Muscle of leg (tissue), 11 donors: ENCODE measurements around the gene MKNK2. TPM values are rescaled to one million over a fixed set of nuclear protein-coding genes. Genes with fewer than 3 reads are reported as not detected.

ENCODE experiments used
- DNase-seq: peaks from one replicate; pipeline ENCODE4 v3.0.0; 2013
- H3K27ac ChIP-seq: one replicate; pipeline ENCODE4 v1.5.1; 2013; ENCODE audit warnings: mild to moderate bottlenecking, low read length, control low read depth
- H3K27me3 ChIP-seq: one replicate; pipeline ENCODE4 v1.6.1; 2013; ENCODE audit warnings: low read length; ENCODE audit not compliant: control insufficient read depth, insufficient read depth
- H3K36me3 ChIP-seq: one replicate; pipeline ENCODE4 v1.6.1; 2013; ENCODE audit warnings: low read length; ENCODE audit not compliant: control insufficient read depth, insufficient read depth
- H3K4me1 ChIP-seq: one replicate; pipeline ENCODE4 v1.6.1; 2013; ENCODE audit warnings: low read length; ENCODE audit not compliant: control insufficient read depth, insufficient read depth
- H3K4me3 ChIP-seq: one replicate; pipeline ENCODE4 v1.5.1; 2013; ENCODE audit warnings: low read length, control low read depth
- H3K9me3 ChIP-seq: replicated peaks from 2 replicates; pipeline ENCODE4 v1.6.1; 2013; ENCODE audit warnings: low read depth, low read length; ENCODE audit not compliant: control insufficient read depth
- WGBS: methylation state at CpG from one replicate; pipeline ENCODE4 v1.1.5; 2013; ENCODE audit warnings: missing lambda C conversion rate; ENCODE audit not compliant: insufficient coverage; 5-methylcytosine and 5-hydroxymethylcytosine counted together
- polyA plus RNA-seq, 8 donors: library from polyadenylated mRNA; unstranded; fragments of 120-200 nt; gene quantifications; one replicate each; pipeline versions ENCODE4 v1.2.1 to v1.2.3, GENCODE V29; 2013; ENCODE audit warnings: inconsistent platforms in 1 of 8, low replicate concordance in 1 of 8; ENCODE audit not compliant: insufficient read length in 8 of 8, insufficient read depth in 1 of 8
- total RNA-seq: library from RNA; stranded (reverse); fragments of 120-200 nt; gene quantifications from one replicate; pipeline ENCODE4 v1.2.4, GENCODE V29; 2013

Gene MKNK2
- total and polyA plus RNA-seq, 9 donors = 56.9 to 115 (median 75.3) TPM

DNA sequence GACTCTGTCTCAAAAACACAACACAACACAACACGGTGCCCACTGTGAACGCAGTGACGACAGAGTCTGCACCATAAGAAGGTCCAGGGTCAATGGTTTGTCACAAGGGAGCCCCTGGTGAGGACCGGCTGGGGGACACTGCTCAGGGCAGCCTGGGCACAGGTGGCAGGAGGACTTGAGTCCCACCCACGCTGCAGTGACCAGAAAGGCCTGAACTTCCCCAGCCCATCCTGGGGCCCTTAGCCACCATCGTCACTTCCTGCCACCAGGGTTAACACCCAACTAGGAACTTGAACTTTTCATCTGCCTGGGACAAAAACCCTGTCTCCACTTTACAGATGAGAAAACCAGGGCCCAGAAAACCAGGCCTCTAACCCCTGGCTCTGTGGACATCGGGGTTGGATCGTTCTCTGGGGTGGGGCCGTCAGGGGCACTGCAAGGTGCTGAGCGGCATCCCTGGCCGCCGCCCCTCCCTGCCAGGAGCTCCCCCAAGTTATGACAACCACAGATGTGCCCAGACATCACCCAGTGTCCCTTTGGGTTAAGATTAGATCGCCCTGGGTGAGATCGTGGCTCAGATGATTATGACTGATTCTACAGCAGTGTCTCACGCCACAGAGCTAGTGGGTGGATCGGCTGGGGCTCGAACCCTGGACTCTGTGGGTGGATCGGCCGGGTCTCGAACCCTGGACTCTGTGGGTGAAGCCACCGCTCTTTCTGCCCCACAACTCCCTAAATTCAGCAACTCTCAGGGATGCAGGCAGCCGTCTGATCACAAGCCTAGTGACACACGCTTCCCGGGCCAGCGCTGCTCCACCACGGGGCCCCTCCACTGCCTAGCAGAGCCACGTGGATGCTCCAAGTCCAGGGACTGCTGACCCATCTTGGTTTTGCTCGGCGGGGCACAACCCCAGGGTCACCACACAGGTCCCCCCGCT lies 31.1 kb upstream of the MKNK2 start:
- DNase-seq = no peak
- no peak overlapping the region for H3K27ac ChIP-seq
- no peak overlapping the region for H3K4me3 ChIP-seq
- peaks cover 64% of the 10 kb centered on the region for H3K36me3 ChIP-seq
- H3K27me3 ChIP-seq = no peaks in the 10 kb centered on the region
- H3K9me3 ChIP-seq = no peaks in the 10 kb centered on the region
- H3K4me1 ChIP-seq = peaks cover 6% of the 10 kb centered on the region
- 88% methylated on average over 27 of the region's 30 CpGs for WGBS

DNA sequence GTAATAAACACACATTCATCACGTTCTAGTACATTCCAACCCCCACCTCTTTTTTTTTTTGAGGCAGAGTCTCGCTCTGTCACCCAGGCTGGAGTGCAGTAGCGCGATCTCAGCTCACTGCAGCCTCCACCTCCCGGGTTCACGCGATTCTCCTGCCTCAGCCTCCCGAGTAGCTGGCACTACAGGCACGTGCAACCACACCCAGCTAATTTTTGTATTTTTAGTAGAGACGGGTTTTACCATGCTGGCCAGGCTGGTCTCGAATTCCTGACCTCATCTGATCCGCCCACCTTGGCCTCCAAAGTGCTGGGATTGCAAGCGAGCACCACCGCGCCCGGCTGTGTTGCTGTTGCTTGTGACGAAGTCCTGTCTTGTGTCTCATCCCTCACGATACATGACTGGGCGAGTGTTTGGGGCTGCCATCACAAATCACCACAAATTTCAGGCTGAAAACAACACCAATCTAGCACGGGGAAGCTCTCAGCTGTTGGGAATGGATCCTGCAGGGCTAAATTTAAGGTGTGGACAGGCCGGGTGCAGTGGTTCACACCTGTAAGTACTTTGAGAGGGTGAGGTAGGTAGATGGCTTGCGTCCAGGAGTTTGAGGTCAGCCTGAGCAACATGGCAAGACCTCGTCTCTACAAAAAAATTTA lies 29.4 kb upstream of the MKNK2 start:
- Histone ChIP-seq H3K36me3 (peaks cover 75% of the 10 kb centered on the region), H3K9me3 (no peaks in the 10 kb centered on the region), H3K4me3 (no peak overlapping the region), H3K27ac (no peak overlapping the region), H3K4me1 (peaks cover 5% of the 10 kb centered on the region), H3K27me3 (no peaks in the 10 kb centered on the region)
- WGBS = 83% methylated on average over 16 of the region's 23 CpGs
- DNase-seq = no peak

DNA sequence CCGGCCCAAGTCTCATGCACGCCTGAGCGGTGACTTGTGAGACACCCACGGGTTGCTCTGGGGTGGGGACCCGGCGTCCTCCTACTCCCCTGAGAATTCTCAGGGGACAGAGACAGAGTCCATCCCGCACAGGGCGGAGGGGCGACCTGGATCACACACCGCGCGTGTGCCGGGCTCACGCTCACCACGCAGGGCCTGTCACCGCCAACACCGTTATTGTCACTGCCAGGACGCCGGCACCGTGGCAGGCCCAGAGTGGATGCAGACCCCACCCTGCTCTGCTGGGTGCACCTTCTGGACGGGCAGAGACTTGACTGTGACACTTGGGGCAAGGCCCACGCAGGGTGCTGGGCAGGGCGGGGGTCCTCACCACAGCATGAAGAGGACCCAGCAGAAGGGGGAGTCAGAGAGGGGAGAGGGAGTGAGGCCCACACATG lies 28.8 kb upstream of the MKNK2 start:
- H3K4me3 ChIP-seq = no peak overlapping the region
- WGBS = 88% methylated on average over 20 of the region's 23 CpGs
- H3K36me3 ChIP-seq = peaks cover 75% of the 10 kb centered on the region
- no peaks in the 10 kb centered on the region for H3K9me3 ChIP-seq
- H3K27ac ChIP-seq = no peak overlapping the region
- H3K4me1 ChIP-seq = peaks cover 3% of the 10 kb centered on the region
- DNase-seq = no peak
- no peaks in the 10 kb centered on the region for H3K27me3 ChIP-seq

DNA sequence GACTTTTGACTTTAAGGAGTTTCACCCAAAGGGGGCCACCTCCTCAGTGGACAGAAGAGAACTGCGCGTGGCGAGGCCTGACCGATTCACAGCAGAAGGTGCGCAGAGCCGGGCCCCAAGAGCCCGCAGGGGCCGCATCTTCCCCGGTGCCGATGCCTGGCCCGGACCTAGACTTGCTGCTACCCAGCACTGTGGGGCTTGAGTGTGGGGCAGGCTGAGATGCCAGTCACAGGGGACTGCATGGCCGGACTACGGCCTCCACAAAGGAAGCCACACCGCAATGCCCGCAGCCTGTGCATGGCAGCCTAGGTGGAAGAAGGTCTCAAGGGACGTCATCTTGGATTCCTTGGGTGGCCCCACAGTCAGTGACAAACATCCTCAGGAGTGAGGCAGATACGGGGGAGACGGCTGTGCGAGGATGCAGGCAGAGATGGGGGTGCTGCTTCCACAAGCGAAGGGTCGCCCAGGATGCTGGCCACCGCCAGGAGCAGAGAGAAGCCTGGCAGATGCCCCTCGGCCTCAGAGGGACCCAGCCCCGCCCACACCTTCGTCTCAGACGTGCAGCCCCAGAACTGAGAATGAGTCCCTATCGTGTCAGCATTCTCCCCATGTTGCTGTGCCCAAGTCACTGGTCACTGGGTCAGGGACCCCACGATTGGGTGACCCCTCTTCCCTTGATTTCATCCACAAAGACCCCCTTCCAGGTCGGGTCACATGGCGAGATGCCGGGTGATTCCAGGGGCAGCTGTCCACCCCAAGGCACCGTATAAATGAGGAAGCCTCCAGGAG lies 28.2 kb upstream of the MKNK2 start:
- peaks cover 74% of the 10 kb centered on the region for H3K36me3 ChIP-seq

DNA sequence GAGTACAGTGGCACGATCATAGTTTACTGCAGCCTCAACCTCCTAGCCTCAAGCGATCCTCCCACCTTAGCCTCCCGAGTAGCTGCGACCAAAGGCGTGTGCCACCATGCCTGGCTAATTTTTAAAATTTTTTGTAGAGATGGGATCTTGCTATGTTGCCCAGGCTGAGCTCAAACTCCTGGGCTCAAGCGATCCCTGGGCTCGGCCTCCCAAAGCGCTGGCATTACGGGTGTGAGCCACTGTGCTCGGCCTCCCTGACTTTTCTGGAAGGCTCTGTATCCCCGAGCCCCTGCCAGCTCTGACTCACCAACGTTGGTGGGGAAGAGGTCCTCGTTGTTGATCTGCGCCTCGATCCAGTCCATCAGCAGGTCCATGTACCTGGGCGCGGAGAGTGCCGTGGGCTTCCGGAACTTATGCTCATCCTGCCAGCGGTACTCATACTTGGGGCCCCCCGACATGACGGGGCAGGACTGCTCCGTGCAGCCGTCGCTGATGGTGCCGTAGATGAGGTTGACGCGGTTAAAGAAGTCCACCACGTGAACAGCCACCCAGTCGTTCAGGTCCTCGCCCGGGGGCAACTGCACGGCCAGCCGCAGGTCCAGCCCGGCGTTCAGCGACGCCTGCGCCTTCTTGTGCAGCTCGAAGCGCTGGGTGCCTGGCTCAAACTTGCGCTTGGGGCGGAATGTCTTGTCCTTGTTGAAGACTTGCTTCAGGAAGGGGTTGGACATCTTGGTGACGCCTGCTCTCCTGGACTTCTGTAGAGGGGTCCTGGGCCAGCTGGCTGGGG lies 27.0 kb upstream of the MKNK2 start:
- DNase-seq = no peak
- Histone ChIP-seq H3K27me3 (no peaks in the 10 kb centered on the region), H3K27ac (no peak overlapping the region)

More for the DNA sequence above, 28.2 kb upstream of the MKNK2 start:
- H3K27ac ChIP-seq = no peak overlapping the region
- no peaks in the 10 kb centered on the region for H3K27me3 ChIP-seq
- no peak overlapping the region for H3K4me3 ChIP-seq
- no peaks in the 10 kb centered on the region for H3K9me3 ChIP-seq
- no peak for DNase-seq
- H3K4me1 ChIP-seq = peaks cover 3% of the 10 kb centered on the region
- 87% methylated on average over 29 of the region's 32 CpGs for WGBS

DNA sequence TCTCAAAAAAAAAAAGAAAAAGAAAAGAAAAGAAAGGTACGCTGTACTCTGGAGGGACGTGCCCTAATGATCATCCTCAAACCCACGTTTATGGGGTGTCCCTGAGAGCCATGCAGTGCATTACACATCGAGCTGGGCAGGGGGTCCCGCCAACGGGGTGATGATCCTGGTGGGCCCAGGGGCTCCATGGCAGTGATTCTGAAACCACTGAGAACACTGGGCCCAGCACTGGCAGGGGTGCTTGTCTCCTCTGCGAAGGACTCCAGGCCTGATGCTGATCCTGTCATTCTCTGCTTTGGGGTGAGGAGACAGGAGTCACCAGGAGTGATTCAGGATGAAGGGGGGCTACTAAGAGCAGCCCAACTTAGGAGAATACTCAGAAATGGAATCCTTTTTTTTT lies 26.4 kb upstream of the MKNK2 start:
- Histone ChIP-seq H3K27ac (no peak overlapping the region), H3K27me3 (no peaks in the 10 kb centered on the region), H3K4me3 (no peak overlapping the region), H3K9me3 (no peaks in the 10 kb centered on the region), H3K4me1 (no peaks in the 10 kb centered on the region), H3K36me3 (peaks cover 76% of the 10 kb centered on the region)
- DNase-seq = no peak
- 94% methylated on average over 7 of the region's 7 CpGs for WGBS

More for the DNA sequence above, 27.0 kb upstream of the MKNK2 start:
- H3K4me1 ChIP-seq = no peaks in the 10 kb centered on the region
- H3K36me3 ChIP-seq = peaks cover 72% of the 10 kb centered on the region
- no peaks in the 10 kb centered on the region for H3K9me3 ChIP-seq
- H3K4me3 ChIP-seq = no peak overlapping the region
- WGBS = 96% methylated on average over 39 of the region's 44 CpGs

DNA sequence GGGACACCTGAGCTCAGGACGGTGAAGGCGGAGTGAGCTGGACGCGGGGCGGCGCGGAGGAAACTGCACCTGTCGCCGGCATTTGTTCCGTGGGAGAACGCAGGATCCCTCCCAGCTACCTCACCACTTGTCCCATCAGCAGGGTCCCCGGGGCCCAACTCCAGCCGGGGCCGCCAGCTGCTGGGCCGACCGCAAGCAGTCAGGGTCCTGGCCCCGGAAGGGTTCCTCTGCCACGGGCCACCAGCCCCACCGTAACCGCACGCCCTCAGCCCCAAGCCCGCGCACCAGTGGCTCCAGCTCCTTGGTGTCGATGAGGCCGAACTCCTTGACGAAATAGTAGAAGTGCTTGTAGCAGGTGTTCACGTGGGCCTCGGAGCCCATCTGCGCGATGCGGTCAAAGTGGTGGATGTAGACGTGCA lies 25.5 kb upstream of the MKNK2 start:
- H3K4me3 ChIP-seq = no peak overlapping the region
- no peaks in the 10 kb centered on the region for H3K27me3 ChIP-seq
- no peaks in the 10 kb centered on the region for H3K4me1 ChIP-seq
- H3K9me3 ChIP-seq = no peaks in the 10 kb centered on the region
- H3K36me3 ChIP-seq = peaks cover 77% of the 10 kb centered on the region
- 95% methylated on average over 32 of the region's 32 CpGs for WGBS
- no peak overlapping the region for H3K27ac ChIP-seq
- no peak for DNase-seq

DNA sequence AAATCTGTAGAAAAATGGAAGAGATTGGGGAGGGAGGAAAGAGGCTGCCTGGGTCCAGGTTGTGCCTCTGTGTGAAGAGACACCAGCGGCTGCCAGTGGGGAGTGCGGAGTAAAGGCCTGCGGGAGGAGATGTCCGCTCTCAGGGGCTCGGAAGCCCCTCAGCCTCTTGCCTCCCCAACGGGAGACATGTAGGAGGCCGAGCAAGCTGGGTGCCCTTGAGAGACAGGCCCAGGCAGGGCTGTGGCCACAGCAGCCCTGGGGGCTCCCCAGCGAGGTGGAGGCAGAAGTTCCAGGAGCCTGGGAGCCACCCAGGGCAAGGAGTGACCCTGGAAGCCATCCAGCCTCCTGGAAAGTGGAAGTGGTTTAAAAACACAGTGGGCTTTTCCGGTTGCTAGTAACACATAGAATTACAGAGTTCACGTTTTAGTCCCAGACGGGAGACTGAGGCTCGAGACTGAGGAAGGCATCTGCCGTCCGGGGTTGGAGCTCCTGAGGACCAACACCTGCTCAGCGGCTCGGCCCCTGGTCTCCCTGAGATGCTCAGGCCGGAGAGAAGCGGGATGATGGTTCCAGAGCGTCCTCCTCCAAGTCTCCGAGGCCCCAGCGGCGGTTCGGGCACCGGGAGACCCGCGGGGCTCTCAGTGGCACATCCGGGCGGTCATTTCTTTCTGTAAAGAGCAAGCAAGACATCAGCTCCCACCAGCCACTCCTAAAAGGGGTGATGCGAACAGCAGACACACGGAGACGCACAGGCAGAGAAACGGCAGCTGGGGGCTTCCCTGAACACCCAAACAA lies 21.9 kb upstream of the MKNK2 start:
- 86% methylated on average over 25 of the region's 32 CpGs for WGBS
- H3K9me3 ChIP-seq = no peaks in the 10 kb centered on the region
- H3K27me3 ChIP-seq = no peaks in the 10 kb centered on the region
- H3K27ac ChIP-seq = no peak overlapping the region
- no peak overlapping the region for H3K4me3 ChIP-seq
- peaks cover 2% of the 10 kb centered on the region for H3K4me1 ChIP-seq
- DNase-seq = no peak
- peaks cover 50% of the 10 kb centered on the region for H3K36me3 ChIP-seq
